Amniotic stem cell (primary cell): ENCODE data around the gene INTS2.
"Not testable (repeated sequence)": the region's sequence is repeated elsewhere in the genome, so short reads cannot be mapped to it uniquely, and the experiment has no call there.

Experiments
- DNase-seq: peaks from one replicate; lab custom pipeline; 2025; lab: John Stamatoyannopoulos, UW

Gene INTS2

DNA sequence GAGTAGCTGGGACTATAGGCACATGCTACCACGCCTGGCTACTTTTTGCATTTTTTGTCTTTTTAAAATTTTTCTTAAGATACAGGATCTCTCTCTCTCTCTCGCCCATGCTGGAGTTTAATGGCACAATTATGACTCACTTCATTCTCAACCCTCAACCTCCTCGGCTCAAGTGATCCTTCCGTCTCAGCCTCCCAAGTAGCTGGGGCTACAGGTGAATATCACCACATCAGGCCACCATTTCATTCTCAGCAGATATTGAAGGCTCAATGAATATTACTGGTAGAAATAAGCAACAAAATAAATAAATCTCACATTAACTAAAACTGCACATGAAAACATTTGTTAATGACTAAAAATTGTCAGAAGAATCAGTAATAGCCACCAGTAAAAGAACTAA lies 106.1 kb downstream of the INTS2 start:
- DNase-seq = no peak

- not testable (repeated sequence) for DNase-seq
Measured at GRCh38 chr17:61819265-61819664, 108.5 kb downstream of the INTS2 start.

DNA sequence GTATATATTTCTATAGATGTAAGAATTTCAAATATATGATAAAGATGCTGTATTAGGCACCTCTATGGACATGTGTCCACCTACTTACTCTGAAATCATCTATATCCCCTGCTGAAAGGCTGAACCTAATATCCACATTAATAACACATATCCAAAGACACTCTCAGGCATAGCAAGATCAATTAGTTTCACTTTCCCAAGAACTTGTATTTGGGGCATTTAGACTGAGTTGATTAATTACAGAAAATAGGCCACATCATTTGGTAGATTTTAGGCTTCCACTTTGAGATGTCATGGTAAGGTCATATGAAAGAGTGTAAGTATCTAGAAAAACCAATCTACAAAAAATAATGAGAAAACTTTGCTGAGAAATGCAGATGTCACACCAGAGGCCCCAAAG lies 109.6 kb downstream of the INTS2 start:
- DNase-seq = no peak

GRCh38 chr17:61817452-61817851 lies 110.3 kb downstream of the INTS2 start:
- no peak for DNase-seq

- no peak for DNase-seq
Measured at GRCh38 chr17:61816538-61816937, 111.2 kb downstream of the INTS2 start.

GRCh38 chr17:61815863-61816503 lies 111.8 kb downstream of the INTS2 start:
- DNase-seq = no peak
